ENCODE measurements around the gene GABRB1. TPM values are rescaled to one million over a fixed set of nuclear protein-coding genes. Genes with fewer than 3 reads are reported as not detected.
"Not testable (repeated sequence)": the region's sequence is repeated elsewhere in the genome, so short reads cannot be mapped to it uniquely, and the experiment has no call there.

The GABRB1 gene
- total RNA-seq, 2 experiments from 2014 or later, result not detected

DNA sequence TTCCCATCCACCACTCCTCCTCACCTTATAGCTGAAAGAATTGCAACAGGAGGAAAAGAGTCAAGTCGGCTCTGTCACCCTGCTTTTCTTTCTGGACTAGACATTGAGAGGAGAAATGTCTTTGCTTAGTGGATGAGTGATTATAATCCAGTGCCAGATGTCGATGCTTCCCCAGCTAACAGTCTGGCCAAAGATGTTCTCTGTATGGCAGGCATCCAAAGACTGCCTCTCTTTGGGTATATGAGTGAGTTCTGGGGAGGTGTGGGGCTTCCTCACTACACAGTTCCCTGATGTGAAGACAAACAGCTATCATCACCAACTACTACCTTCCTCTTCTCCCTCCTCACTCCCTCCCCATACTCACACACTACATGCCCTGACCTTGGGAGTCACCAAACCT, 341.2 kb downstream of the GABRB1 start:
- Mint-ChIP-seq H3K4me1 (ENCODE audit: low read depth) (no peaks in the 10 kb centered on the region), H3K9me3 (peaks cover 2% of the 10 kb centered on the region), H3K4me3 (no peak overlapping the region), H3K27me3 (peaks cover 4% of the 10 kb centered on the region), H3K36me3 (ENCODE audit: low read depth) (no peaks in the 10 kb centered on the region), H3K27ac (no peak overlapping the region)
- POLR2A ChIA-PET, result no interaction called here
- ATAC-seq, result no peak
- DNase-seq, result no peak
- CTCF ChIA-PET, result interaction anchor here (0.6 to 1.0 kb wide), 2 partner anchors 11 to 408 kb away, joined by 3 read pairs; no protein-coding TSS in a partner anchor
- no peak for TF ChIP-seq CTCF (IDR thresholded peaks at IDR 0.05)
- intact Hi-C loops (cut with micrococcal nuclease), result no loop called here

- H3K4me3 Mint-ChIP-seq, result no peak overlapping the region
- H3K27me3 Mint-ChIP-seq, result peaks cover 4% of the 10 kb centered on the region
- H3K9me3 Mint-ChIP-seq, result peaks cover 2% of the 10 kb centered on the region
- intact Hi-C loops (cut with micrococcal nuclease), result no loop called here
- no peak for TF ChIP-seq CTCF (IDR thresholded peaks at IDR 0.05)
- CTCF ChIA-PET, result no interaction called here
- H3K36me3 Mint-ChIP-seq (ENCODE audit: low read depth), result no peaks in the 10 kb centered on the region
- H3K4me1 Mint-ChIP-seq (ENCODE audit: low read depth), result no peaks in the 10 kb centered on the region
- ATAC-seq (no peak), DNase-seq (no peak)
- no peak overlapping the region for H3K27ac Mint-ChIP-seq
- POLR2A ChIA-PET, result no interaction called here
These were observed 341.8 kb downstream of the GABRB1 start for GRCh38 chr4:47373174-47373573.

- no peaks in the 10 kb centered on the region for H3K36me3 Mint-ChIP-seq (ENCODE audit: low read depth)
- no peak for DNase-seq
- TF ChIP-seq CTCF (IDR thresholded peaks at IDR 0.05), result no peak
- intact Hi-C loops (cut with micrococcal nuclease), result no loop called here
- ChIA-PET POLR2A (no interaction called here), CTCF (no interaction called here)
- ATAC-seq, result no peak
- H3K9me3 Mint-ChIP-seq, result peaks cover 2% of the 10 kb centered on the region
- H3K27ac Mint-ChIP-seq, result no peak overlapping the region
- peaks cover 4% of the 10 kb centered on the region for H3K27me3 Mint-ChIP-seq
- H3K4me3 Mint-ChIP-seq, result no peak overlapping the region
- H3K4me1 Mint-ChIP-seq (ENCODE audit: low read depth), result no peaks in the 10 kb centered on the region
These were observed 342.3 kb downstream of the GABRB1 start for GRCh38 chr4:47373709-47374108.

DNA sequence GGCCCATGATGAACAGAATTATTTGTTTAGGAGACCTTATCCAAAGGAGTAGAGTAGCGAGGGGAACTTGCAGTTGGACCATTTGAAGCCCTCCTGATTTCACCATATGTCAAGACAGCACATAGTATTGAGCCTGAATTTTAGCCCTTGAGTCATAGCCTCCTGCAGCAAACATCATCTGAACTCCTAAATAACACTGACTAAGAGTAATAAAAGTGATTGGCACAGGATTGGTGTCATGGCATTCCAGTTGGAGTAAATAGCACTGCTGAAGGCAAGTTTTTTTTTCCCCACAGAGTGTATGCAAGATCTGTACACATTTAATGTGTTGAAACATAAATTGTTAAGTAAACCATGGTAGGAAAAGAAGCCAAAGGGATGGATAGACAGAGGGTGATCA, 343.1 kb downstream of the GABRB1 start:
- ChIA-PET POLR2A (no interaction called here), CTCF (interaction anchor here (1.0 kb wide), 1 partner anchor 9 kb away, joined by 3 read pairs; no protein-coding TSS in a partner anchor)
- no peak for DNase-seq
- H3K4me1 Mint-ChIP-seq (ENCODE audit: low read depth), result no peaks in the 10 kb centered on the region
- TF ChIP-seq CTCF (IDR thresholded peaks at IDR 0.05), result no peak
- H3K27ac Mint-ChIP-seq, result no peak overlapping the region
- no peak for ATAC-seq
- intact Hi-C loops (cut with micrococcal nuclease), result no loop called here
- peaks cover 4% of the 10 kb centered on the region for H3K27me3 Mint-ChIP-seq
- H3K4me3 Mint-ChIP-seq, result no peak overlapping the region
- no peaks in the 10 kb centered on the region for H3K36me3 Mint-ChIP-seq (ENCODE audit: low read depth)
- H3K9me3 Mint-ChIP-seq, result peaks cover 2% of the 10 kb centered on the region

DNA sequence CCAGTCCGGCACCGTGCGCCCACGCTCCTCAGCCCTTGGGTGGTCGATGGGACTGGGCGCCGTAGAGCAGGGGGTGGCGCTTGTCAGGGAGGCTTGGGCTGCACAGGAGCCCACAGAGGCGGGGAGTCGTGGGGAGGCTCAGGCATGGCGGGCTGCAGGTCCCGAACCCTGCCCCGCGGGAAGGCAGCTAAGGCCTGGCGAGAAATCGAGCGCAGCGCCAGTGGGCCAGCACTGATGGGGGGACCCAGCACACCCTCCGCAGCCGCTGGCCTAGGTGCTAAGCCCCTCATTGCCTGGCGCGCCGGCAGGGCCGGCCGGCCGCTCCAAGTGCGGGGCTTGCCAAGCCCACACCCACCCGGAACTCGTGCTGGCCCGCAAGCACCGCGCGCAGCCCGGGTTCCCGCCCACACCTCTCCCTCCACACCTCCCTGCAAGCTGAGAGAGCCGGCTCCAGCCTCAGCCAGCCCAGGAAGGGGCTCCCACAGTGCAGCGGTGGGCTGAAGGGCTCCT, 346.7 kb downstream of the GABRB1 start:
- CTCF ChIA-PET; DNase-seq; H3K27me3 Mint-ChIP-seq; H3K27ac Mint-ChIP-seq; H3K36me3 Mint-ChIP-seq (ENCODE audit: low read depth); H3K4me1 Mint-ChIP-seq (ENCODE audit: low read depth); ATAC-seq; intact Hi-C loops (cut with micrococcal nuclease); H3K4me3 Mint-ChIP-seq; POLR2A ChIA-PET; H3K9me3 Mint-ChIP-seq: not testable (repeated sequence)

GRCh38 chr4:47381172-47381571, 349.8 kb downstream of the GABRB1 start:
- H3K4me1 Mint-ChIP-seq (ENCODE audit: low read depth), result no peaks in the 10 kb centered on the region
- ATAC-seq, result no peak

More at GRCh38 chr4:47381172-47381571, 349.8 kb downstream of the GABRB1 start:
- H3K27ac Mint-ChIP-seq, result no peak overlapping the region
- peaks cover 2% of the 10 kb centered on the region for H3K27me3 Mint-ChIP-seq
- intact Hi-C loops (cut with micrococcal nuclease), result loop anchor here (10.0 kb wide), 2 partner anchors 446 to 536 kb away; no protein-coding TSS in a partner anchor
- no peak overlapping the region for H3K4me3 Mint-ChIP-seq
- no peak for TF ChIP-seq CTCF (IDR thresholded peaks at IDR 0.05)
- DNase-seq, result no peak
- H3K9me3 Mint-ChIP-seq, result no peaks in the 10 kb centered on the region
- POLR2A ChIA-PET, result no interaction called here
- no peaks in the 10 kb centered on the region for H3K36me3 Mint-ChIP-seq (ENCODE audit: low read depth)
- CTCF ChIA-PET, result no interaction called here
